Measurements from ENCODE around the gene AP2B1.

The AP2B1 gene

DNA sequence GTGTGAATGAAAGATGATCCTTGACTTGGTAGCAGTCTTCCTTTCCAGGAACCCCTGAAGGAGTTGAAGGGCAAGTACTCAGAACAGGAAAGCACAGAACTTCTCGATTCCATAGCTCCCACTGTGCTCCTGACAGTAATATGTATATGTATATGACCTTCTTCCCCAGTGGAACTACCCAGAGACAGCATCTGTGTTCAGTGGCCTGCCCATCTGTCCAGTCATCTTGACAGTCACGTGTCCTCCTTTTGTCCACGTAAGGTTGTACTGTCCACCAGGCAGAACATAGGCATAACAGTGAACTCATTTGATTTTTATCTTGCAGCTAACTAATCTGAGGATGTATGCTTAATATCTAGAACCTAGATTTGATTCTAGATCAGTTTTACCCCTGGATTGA lies 106.5 kb downstream of the AP2B1 start:
- TF ChIP-seq ZBTB8A (tag by site-specific recombination; IDR thresholded peaks at IDR 0.05): no peak
- TF ChIP-seq ZNF24 (tag by site-specific recombination; IDR thresholded peaks at IDR 0.05): no peak
- no peak for TF ChIP-seq KLF9 (tag by site-specific recombination; IDR thresholded peaks at IDR 0.05; ENCODE audit: low read depth)
- TF ChIP-seq ZNF501 (tag by site-specific recombination; IDR thresholded peaks at IDR 0.05): no peak
- TF ChIP-seq, protein P1, sequence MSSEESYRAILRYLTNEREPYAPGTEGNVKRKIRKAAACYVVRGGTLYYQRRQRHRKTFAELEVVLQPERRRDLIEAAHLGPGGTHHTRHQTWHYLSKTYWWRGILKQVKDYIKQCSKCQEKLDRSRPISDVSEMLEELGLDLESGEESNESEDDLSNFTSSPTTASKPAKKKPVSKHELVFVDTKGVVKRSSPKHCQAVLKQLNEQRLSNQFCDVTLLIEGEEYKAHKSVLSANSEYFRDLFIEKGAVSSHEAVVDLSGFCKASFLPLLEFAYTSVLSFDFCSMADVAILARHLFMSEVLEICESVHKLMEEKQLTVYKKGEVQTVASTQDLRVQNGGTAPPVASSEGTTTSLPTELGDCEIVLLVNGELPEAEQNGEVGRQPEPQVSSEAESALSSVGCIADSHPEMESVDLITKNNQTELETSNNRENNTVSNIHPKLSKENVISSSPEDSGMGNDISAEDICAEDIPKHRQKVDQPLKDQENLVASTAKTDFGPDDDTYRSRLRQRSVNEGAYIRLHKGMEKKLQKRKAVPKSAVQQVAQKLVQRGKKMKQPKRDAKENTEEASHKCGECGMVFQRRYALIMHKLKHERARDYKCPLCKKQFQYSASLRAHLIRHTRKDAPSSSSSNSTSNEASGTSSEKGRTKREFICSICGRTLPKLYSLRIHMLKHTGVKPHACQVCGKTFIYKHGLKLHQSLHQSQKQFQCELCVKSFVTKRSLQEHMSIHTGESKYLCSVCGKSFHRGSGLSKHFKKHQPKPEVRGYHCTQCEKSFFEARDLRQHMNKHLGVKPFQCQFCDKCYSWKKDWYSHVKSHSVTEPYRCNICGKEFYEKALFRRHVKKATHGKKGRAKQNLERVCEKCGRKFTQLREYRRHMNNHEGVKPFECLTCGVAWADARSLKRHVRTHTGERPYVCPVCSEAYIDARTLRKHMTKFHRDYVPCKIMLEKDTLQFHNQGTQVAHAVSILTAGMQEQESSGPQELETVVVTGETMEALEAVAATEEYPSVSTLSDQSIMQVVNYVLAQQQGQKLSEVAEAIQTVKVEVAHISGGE (tag by site-specific recombination; conservative IDR thresholded peaks at IDR 0.05; ENCODE audit: low read depth): no peak
- TF ChIP-seq, protein P2, sequence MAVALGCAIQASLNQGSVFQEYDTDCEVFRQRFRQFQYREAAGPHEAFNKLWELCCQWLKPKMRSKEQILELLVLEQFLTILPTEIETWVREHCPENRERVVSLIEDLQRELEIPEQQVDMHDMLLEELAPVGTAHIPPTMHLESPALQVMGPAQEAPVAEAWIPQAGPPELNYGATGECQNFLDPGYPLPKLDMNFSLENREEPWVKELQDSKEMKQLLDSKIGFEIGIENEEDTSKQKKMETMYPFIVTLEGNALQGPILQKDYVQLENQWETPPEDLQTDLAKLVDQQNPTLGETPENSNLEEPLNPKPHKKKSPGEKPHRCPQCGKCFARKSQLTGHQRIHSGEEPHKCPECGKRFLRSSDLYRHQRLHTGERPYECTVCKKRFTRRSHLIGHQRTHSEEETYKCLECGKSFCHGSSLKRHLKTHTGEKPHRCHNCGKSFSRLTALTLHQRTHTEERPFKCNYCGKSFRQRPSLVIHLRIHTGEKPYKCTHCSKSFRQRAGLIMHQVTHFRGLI (tag by site-specific recombination; IDR thresholded peaks at IDR 0.05): no peak
- TF ChIP-seq ZNF350 (tag by site-specific recombination; IDR thresholded peaks at IDR 0.05): no peak
- TF ChIP-seq SALL2 (tag by site-specific recombination; IDR thresholded peaks at IDR 0.05; ENCODE audit: borderline replicate concordance): no peak
- no peak for TF ChIP-seq ZFP37 (tag by site-specific recombination; IDR thresholded peaks at IDR 0.05)
- POLR2A ChIA-PET: no interaction called here
- Histone ChIP-seq H3K36me3 (ENCODE audit: control insufficient read depth in 2 of 2, insufficient read depth in 1 of 2, low read length in 2 of 2) (peaks cover 38 to 63% of the 10 kb centered on the region in 2 experiments), H3K9me3 (ENCODE audit: control insufficient read depth, insufficient read depth, low read depth, low read length) (no peaks in the 10 kb centered on the region), H3K27ac (ENCODE audit: extremely low read depth, low read depth, low read length) (no peak overlapping the region), H3K4me1 (ENCODE audit: control insufficient read depth, insufficient read depth, low read length) (0 out of 2 replicates have a peak, but pooled peaks cover 2% of the 10 kb centered on the region), H3K4me3 (ENCODE audit: low read depth, low read length) (no peak overlapping the region)
- CTCF ChIA-PET: interaction anchor here (0.5 to 1.2 kb wide), 2 partner anchors 29 to 35 kb away, joined by 3 read pairs; no protein-coding TSS in a partner anchor

DNA sequence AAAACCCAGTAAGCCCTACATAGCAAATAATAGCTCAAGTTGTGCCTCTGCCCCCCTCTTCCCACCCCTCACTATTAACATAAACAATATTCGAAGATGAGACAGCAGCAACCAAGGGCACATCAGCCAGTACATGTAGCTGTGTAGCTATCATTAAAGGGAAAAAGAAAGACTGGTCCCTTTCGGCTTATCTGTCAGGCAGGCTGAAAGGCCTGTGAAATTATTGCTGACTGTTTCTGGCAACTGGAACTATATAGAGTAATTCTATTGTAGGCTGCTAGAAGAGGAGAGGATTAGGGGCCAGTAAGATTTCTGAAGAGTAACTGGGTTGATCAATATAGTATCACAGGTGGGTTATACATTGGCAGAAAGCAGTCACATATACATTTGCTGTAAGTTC lies 107.8 kb downstream of the AP2B1 start:
- ChIA-PET POLR2A (no interaction called here), CTCF (interaction anchor here (1.2 to 1.8 kb wide), 2 partner anchors 53 to 83 kb away, joined by 3 to 8 read pairs; no protein-coding TSS in a partner anchor)
- H3K9me3 ChIP-seq (ENCODE audit: control insufficient read depth, insufficient read depth, low read depth, low read length): no peaks in the 10 kb centered on the region
- no peak overlapping the region for H3K4me3 ChIP-seq (ENCODE audit: low read depth, low read length)
- H3K27ac ChIP-seq (ENCODE audit: extremely low read depth, low read depth, low read length): no peak overlapping the region
- 0 out of 2 replicates have a peak, but pooled peaks cover 2% of the 10 kb centered on the region for H3K4me1 ChIP-seq (ENCODE audit: control insufficient read depth, insufficient read depth, low read length)
- no peak for TF ChIP-seq ZNF629 (tag by site-specific recombination; IDR thresholded peaks at IDR 0.05)
- TF ChIP-seq ZNF132 (tag by site-specific recombination; IDR thresholded peaks at IDR 0.05; ENCODE audit: borderline replicate concordance): no peak
- no peak for TF ChIP-seq MZF1 (tag by site-specific recombination; IDR thresholded peaks at IDR 0.05; ENCODE audit: borderline replicate concordance)
- TF ChIP-seq, protein P3, sequence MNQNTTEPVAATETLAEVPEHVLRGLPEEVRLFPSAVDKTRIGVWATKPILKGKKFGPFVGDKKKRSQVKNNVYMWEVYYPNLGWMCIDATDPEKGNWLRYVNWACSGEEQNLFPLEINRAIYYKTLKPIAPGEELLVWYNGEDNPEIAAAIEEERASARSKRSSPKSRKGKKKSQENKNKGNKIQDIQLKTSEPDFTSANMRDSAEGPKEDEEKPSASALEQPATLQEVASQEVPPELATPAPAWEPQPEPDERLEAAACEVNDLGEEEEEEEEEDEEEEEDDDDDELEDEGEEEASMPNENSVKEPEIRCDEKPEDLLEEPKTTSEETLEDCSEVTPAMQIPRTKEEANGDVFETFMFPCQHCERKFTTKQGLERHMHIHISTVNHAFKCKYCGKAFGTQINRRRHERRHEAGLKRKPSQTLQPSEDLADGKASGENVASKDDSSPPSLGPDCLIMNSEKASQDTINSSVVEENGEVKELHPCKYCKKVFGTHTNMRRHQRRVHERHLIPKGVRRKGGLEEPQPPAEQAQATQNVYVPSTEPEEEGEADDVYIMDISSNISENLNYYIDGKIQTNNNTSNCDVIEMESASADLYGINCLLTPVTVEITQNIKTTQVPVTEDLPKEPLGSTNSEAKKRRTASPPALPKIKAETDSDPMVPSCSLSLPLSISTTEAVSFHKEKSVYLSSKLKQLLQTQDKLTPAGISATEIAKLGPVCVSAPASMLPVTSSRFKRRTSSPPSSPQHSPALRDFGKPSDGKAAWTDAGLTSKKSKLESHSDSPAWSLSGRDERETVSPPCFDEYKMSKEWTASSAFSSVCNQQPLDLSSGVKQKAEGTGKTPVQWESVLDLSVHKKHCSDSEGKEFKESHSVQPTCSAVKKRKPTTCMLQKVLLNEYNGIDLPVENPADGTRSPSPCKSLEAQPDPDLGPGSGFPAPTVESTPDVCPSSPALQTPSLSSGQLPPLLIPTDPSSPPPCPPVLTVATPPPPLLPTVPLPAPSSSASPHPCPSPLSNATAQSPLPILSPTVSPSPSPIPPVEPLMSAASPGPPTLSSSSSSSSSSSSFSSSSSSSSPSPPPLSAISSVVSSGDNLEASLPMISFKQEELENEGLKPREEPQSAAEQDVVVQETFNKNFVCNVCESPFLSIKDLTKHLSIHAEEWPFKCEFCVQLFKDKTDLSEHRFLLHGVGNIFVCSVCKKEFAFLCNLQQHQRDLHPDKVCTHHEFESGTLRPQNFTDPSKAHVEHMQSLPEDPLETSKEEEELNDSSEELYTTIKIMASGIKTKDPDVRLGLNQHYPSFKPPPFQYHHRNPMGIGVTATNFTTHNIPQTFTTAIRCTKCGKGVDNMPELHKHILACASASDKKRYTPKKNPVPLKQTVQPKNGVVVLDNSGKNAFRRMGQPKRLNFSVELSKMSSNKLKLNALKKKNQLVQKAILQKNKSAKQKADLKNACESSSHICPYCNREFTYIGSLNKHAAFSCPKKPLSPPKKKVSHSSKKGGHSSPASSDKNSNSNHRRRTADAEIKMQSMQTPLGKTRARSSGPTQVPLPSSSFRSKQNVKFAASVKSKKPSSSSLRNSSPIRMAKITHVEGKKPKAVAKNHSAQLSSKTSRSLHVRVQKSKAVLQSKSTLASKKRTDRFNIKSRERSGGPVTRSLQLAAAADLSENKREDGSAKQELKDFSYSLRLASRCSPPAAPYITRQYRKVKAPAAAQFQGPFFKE (tag by site-specific recombination; IDR thresholded peaks at IDR 0.05; ENCODE audit: borderline replicate concordance): no peak
- TF ChIP-seq ZNF16 (tag by site-specific recombination; IDR thresholded peaks at IDR 0.05; ENCODE audit: low read depth): no peak
- no peak for TF ChIP-seq ZNF138 (tag by site-specific recombination; IDR thresholded peaks at IDR 0.05; ENCODE audit: borderline replicate concordance)
- no peak for TF ChIP-seq ZNF302 (tag by site-specific recombination; IDR thresholded peaks at IDR 0.05; ENCODE audit: low read depth)
- TF ChIP-seq ZNF776 (tag by site-specific recombination; IDR thresholded peaks at IDR 0.05; ENCODE audit: borderline replicate concordance): no peak
- no peak for TF ChIP-seq OSR2 (tag by site-specific recombination; IDR thresholded peaks at IDR 0.05)
- no peak for TF ChIP-seq ZNF660 (tag by site-specific recombination; IDR thresholded peaks at IDR 0.05)
- TF ChIP-seq ZNF791 (tag by site-specific recombination; IDR thresholded peaks at IDR 0.05): no peak
- H3K36me3 ChIP-seq (ENCODE audit: control insufficient read depth in 2 of 2, insufficient read depth in 1 of 2, low read length in 2 of 2): peaks cover 27 to 56% of the 10 kb centered on the region in 2 experiments
